GM18505 (cell line): Measurements from ENCODE around the gene BMF.
"Not testable (repeated sequence)": the region's sequence is repeated elsewhere in the genome, so short reads cannot be mapped to it uniquely, and the experiment has no call there.

Experiments
- ATAC-seq: cut with Tn5 transposase; IDR thresholded peaks from one replicate; pipeline ENCODE4 v1.9.1; 2021; ENCODE audit not compliant: unreplicated experiment
- POLR2A ChIP-seq: IDR thresholded peaks from 4 replicates; pipeline ENCODE4 v1.6.1; 2011; ENCODE audit warnings: borderline replicate concordance; ENCODE audit not compliant: insufficient read depth, insufficient read length; ENCODE audit errors: extremely low read depth

Gene BMF

GRCh38 chr15:40108855-40109735 is at the start of gene BMF:
Gene BMF, minus strand, starts transcription at chr15:40108879. Its CDS starts 2,793 bp downstream, at chr15:40106086.
- peak; percentile 61 for TF ChIP-seq POLR2A
- peak; percentile 59 for ATAC-seq

GRCh38 chr15:40157778-40158447 is 49.2 kb upstream of the BMF start:
- TF ChIP-seq POLR2A = no peak
- ATAC-seq = no peak

DNA sequence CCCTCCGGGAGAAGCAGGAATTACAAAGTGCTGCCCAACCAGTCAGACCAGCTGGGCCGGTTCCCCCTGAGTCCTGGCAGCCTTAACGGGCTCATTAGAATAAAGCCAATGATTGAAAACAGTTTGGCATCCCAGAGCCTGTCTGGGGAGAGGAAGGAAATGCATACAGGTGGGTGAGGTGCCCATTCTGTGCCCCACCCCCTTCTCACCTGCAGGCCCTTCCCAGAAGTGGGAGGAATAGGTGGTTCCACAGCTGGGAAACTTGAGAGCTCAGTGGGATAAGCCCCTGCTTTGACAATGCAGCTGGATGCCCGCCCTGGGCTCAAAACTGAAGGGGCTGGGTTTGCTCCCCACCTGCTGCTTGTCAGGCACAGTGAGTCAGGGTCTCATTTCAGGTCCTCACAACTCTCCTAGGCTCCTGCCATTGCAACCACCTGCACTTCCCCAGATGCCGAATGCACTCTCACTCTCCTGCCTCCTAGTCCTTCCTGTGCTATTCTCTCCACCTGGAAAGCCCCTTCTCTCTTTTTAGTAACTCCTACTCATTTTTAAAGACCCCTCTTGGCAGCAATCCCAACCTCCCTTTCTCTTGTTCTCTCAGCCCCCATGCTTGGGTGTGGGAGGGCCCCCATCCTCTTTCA is 46.7 kb upstream of the BMF start:
- ATAC-seq = no peak
- TF ChIP-seq POLR2A = no peak

DNA sequence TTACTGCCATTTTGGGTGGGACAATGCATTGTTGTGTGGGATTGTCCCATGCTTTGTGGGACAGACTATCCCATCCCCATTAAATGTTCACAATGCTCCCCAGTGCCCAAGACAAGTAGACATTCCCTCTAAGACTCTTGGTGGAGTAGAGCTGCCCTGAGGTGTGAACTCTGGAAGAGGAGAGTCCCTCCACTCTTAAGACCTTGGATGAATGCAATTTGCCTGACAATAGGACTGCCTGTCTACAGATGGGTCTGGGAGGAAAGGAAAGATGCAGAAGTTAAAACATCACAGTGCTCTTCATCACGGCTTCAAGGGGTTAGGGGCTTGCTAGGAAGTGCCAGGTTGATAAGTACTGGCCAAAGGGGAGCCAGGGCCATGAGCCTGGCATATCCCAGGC is 46.1 kb upstream of the BMF start:
- ATAC-seq = not testable (repeated sequence)

GRCh38 chr15:40151991-40152390 is 43.3 kb upstream of the BMF start:
- no peak for TF ChIP-seq POLR2A
- ATAC-seq = no peak

- no peak for ATAC-seq
- no peak for TF ChIP-seq POLR2A
These were observed 42.8 kb upstream of the BMF start for GRCh38 chr15:40151499-40151898.

DNA sequence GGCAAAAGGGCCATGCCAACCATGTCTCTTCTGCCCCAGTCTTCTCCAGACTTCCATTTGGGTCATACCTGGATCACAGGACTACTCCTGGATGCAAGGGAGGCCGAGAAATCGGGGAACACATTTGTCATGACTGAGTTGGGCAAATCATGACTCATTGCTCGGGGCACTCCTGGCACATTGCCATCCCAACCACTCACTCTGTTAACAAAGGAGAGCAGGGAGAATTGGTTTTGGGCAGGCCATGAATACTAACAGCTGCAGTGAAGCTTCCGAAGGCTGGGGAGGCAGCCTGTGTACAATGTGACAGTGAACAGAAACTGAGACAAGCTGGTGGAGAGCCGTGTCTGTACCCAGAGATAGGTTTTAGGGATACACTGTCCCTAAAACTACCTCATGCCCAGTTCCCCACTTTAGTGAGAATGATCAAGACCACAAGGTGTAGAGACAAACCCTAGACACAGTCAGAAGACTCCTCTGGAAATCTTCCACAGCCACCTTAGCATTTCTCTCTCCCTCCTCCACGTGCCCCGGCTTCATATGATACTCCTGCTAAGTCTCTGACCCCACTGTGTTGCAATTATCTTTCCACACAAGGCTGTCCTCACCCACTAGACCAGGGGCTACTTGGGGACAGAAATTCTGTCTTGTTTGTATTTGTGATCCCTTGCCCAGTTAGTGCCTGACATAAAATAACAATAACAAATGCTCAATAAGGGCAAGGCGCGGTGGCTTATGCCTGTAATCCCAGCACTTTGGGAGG is 41.7 kb upstream of the BMF start:
- TF ChIP-seq POLR2A = no peak
- ATAC-seq = no peak

DNA sequence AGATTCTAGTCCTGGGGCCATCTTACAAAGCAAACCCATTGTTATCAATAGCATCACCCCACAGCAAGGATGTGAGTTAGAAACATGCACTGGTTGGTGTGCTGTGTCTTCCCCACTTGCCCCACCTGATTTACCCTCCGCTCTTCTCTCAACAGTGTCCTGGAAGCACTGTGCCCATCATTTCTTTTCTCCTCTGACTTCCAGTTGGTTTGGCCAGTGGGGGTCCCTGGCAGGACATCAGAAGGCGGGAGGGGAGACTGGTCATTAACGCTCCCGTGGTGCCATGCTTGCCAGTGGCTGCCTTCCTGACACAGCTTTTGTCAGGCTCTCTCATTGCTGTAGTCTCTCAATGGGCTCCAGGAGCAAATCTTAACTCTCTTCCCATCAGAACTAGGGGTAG is 40.7 kb upstream of the BMF start:
- no peak for TF ChIP-seq POLR2A
- ATAC-seq = no peak

GRCh38 chr15:40146037-40146436 is 37.4 kb upstream of the BMF start:
- no peak for ATAC-seq
- TF ChIP-seq POLR2A = no peak

- TF ChIP-seq POLR2A = no peak
- no peak for ATAC-seq
These were observed 33.7 kb upstream of the BMF start for GRCh38 chr15:40142428-40142827.

DNA sequence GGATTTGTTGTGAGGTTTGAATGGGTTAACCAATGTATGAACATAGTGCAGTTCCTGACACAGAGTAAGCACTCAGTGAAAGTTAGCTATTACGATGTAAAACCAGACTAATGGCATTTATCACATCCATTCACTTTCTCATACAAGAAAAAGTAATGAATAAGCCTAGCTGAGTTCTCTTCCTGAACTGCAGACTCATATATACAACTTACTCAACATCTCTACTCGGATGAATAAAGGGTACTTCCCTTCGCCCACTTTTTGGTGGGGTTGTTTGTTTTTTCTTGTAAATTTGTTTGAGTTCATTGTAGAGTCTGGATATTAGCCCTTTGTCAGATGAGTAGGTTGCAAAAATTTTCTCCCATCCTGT is 29.5 kb upstream of the BMF start:
- not testable (repeated sequence) for ATAC-seq

- no peak for TF ChIP-seq POLR2A
- ATAC-seq = no peak
These were observed 28.9 kb upstream of the BMF start for GRCh38 chr15:40137303-40138200.
